ENCODE measurements around the gene LCNL1. TPM values are rescaled to one million over a fixed set of nuclear protein-coding genes. Genes with fewer than 3 reads are reported as not detected.

The LCNL1 gene
- polyA plus RNA-seq, 1 donor (not counting 4 experiments of a cell fraction or from before 2014, with no cell fraction given): not detected

GRCh38 chr9:137023583-137023991, 40.8 kb downstream of the LCNL1 start:
- Histone ChIP-seq H3K4me2 (ENCODE audit: control insufficient read depth, extremely low read depth, insufficient read depth, low read depth, low read length) (no peak overlapping the region), H2AFZ (ENCODE audit: control insufficient read depth, low read length) (no peak overlapping the region), H3K36me3 (ENCODE audit: control insufficient read depth in 2 of 2, extremely low read depth in 1 of 2, insufficient read depth in 2 of 2, low read length in 2 of 2) (no peaks in the 10 kb centered on the region), H3K4me1 (ENCODE audit: control insufficient read depth, extremely low read depth, insufficient read depth, low read length) (peaks cover 3% of the 10 kb centered on the region), H4K20me1 (ENCODE audit: control insufficient read depth, extremely low read depth, insufficient read depth, low read length) (no peaks in the 10 kb centered on the region), H3K9ac (ENCODE audit: control insufficient read depth, extremely low read depth, insufficient read depth, low read length) (no peak overlapping the region), H3K79me2 (ENCODE audit: control insufficient read depth, insufficient read depth, low read length) (no peaks in the 10 kb centered on the region), H3K4me3 (ENCODE audit: control insufficient read depth in 2 of 3, extremely low read depth in 1 of 3, insufficient read depth in 2 of 3, low read depth in 1 of 3, low read length in 3 of 3) (no peak overlapping the region), H3K9me3 (ENCODE audit: control insufficient read depth, low read depth, low read length) (no peaks in the 10 kb centered on the region), H3K9me1 (ENCODE audit: control insufficient read depth, extremely low read depth, insufficient read depth, low read length) (no peaks in the 10 kb centered on the region), H3K27me3 (ENCODE audit: control insufficient read depth, extremely low read depth, insufficient read depth, low read length) (peaks cover 15% of the 10 kb centered on the region), H3K27ac (ENCODE audit: control insufficient read depth, insufficient read depth, low read length) (no peak overlapping the region)
- TF ChIP-seq, protein P1, sequence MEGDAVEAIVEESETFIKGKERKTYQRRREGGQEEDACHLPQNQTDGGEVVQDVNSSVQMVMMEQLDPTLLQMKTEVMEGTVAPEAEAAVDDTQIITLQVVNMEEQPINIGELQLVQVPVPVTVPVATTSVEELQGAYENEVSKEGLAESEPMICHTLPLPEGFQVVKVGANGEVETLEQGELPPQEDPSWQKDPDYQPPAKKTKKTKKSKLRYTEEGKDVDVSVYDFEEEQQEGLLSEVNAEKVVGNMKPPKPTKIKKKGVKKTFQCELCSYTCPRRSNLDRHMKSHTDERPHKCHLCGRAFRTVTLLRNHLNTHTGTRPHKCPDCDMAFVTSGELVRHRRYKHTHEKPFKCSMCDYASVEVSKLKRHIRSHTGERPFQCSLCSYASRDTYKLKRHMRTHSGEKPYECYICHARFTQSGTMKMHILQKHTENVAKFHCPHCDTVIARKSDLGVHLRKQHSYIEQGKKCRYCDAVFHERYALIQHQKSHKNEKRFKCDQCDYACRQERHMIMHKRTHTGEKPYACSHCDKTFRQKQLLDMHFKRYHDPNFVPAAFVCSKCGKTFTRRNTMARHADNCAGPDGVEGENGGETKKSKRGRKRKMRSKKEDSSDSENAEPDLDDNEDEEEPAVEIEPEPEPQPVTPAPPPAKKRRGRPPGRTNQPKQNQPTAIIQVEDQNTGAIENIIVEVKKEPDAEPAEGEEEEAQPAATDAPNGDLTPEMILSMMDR (optimal IDR thresholded peaks at IDR 0.05 in 1 of 3, IDR thresholded peaks at IDR 0.05 in 1 of 3, conservative IDR thresholded peaks at IDR 0.05 in 1 of 3; ENCODE audit: extremely low read depth in 1 of 3, insufficient read depth in 2 of 3, low read length in 3 of 3): no peak
- no peak for TF ChIP-seq EZH2 (IDR thresholded peaks at IDR 0.05; ENCODE audit: low read length)
- no peak for FAIRE-seq
- dilution Hi-C loops (cut with MboI; ENCODE audit: extremely low pct_ligation_motif_present, low sequenced_read_pairs): no loop called here
- DNase-seq (ENCODE audit: low read depth, low spot score): no peak

DNA sequence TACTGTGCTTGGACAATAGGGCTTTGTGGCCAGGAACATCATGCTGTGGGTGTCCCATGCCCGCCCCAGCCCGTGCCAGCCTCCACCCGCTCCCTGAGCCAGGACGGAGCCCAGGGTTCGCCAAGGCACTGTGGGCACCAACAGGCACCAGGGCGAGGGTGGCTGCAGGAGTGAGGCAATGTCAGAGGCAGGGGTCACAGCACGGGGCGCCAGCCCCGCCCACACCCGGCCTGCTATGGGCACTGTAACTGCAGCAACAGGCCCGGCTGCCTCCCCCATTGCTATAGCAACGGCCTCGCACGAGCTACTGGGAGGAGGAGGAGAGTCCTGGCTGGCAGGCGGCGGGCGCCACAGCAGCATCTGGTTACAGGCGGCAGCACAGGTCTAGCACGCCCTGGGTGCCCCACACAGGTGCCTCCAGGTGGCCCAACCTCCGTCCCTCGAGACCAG, 42.7 kb downstream of the LCNL1 start:
- Histone ChIP-seq H3K27me3 (ENCODE audit: control insufficient read depth, extremely low read depth, insufficient read depth, low read length) (peaks cover 15% of the 10 kb centered on the region), H3K4me3 (ENCODE audit: control insufficient read depth in 2 of 3, extremely low read depth in 1 of 3, insufficient read depth in 2 of 3, low read depth in 1 of 3, low read length in 3 of 3) (no peak overlapping the region), H3K9me1 (ENCODE audit: control insufficient read depth, extremely low read depth, insufficient read depth, low read length) (no peaks in the 10 kb centered on the region), H3K36me3 (ENCODE audit: control insufficient read depth in 2 of 2, extremely low read depth in 1 of 2, insufficient read depth in 2 of 2, low read length in 2 of 2) (no peaks in the 10 kb centered on the region), H4K20me1 (ENCODE audit: control insufficient read depth, extremely low read depth, insufficient read depth, low read length) (no peaks in the 10 kb centered on the region), H3K4me2 (ENCODE audit: control insufficient read depth, extremely low read depth, insufficient read depth, low read depth, low read length) (no peak overlapping the region), H3K9ac (ENCODE audit: control insufficient read depth, extremely low read depth, insufficient read depth, low read length) (no peak overlapping the region), H3K9me3 (ENCODE audit: control insufficient read depth, low read depth, low read length) (no peaks in the 10 kb centered on the region), H3K27ac (ENCODE audit: control insufficient read depth, insufficient read depth, low read length) (no peak overlapping the region), H3K4me1 (ENCODE audit: control insufficient read depth, extremely low read depth, insufficient read depth, low read length) (peaks cover 7% of the 10 kb centered on the region), H3K79me2 (ENCODE audit: control insufficient read depth, insufficient read depth, low read length) (no peaks in the 10 kb centered on the region), H2AFZ (ENCODE audit: control insufficient read depth, low read length) (no peak overlapping the region)
- FAIRE-seq (no peak), DNase-seq (ENCODE audit: low read depth, low spot score) (no peak)
- dilution Hi-C loops (cut with MboI; ENCODE audit: extremely low pct_ligation_motif_present, low sequenced_read_pairs): no loop called here
- no peak for TF ChIP-seq EZH2 (IDR thresholded peaks at IDR 0.05; ENCODE audit: low read length)
- TF ChIP-seq, protein P1 (optimal IDR thresholded peaks at IDR 0.05 in 1 of 3, IDR thresholded peaks at IDR 0.05 in 1 of 3, conservative IDR thresholded peaks at IDR 0.05 in 1 of 3; ENCODE audit: extremely low read depth in 1 of 3, insufficient read depth in 2 of 3, low read length in 3 of 3): peak in 1 of 3 experiments; percentile 18
